ENCODE results near the gene ZNF567. TPM values are rescaled to one million over a fixed set of nuclear protein-coding genes. Genes with fewer than 3 reads are reported as not detected.

The ZNF567 gene
- total and polyA plus RNA-seq, 4 donors, result 1.7 to 4.3 (median 2.6) TPM

Other genes with a start within 250 kb of the ZNF567 start
- 10 to 100 TPM in 1 of 2 donors, 1 to 10 TPM in 1; 10.0 to 11.1 TPM for gene ZNF566, start 198.1 kb upstream of the ZNF567 start, total RNA-seq
- 1 to 10 TPM; 1.5 to 2.7 TPM for gene ZNF566, start 198.1 kb upstream of the ZNF567 start, polyA plus RNA-seq
- gene ZNF260, start 159.3 kb upstream of the ZNF567 start, total RNA-seq, result 10 to 100 TPM in 1 of 2 donors, 1 to 10 TPM in 1; 8.0 to 10.4 TPM
- 1 to 10 TPM; 1.7 to 3.2 TPM for gene ZNF260, start 159.3 kb upstream of the ZNF567 start, polyA plus RNA-seq
- 1 to 10 TPM; 4.0 to 9.5 TPM for gene ZNF529, start 114.3 kb upstream of the ZNF567 start, total RNA-seq
- 1 to 10 TPM; 1.4 to 2.0 TPM for gene ZNF529, start 114.3 kb upstream of the ZNF567 start, polyA plus RNA-seq
- 1 to 10 TPM; 2.5 to 3.8 TPM for gene ZNF382, start 82.3 kb upstream of the ZNF567 start, total RNA-seq
- gene ZNF382, start 82.3 kb upstream of the ZNF567 start, polyA plus RNA-seq, result under 1 TPM; 0.20 to 0.26 TPM
- gene ZNF461, start 20.8 kb upstream of the ZNF567 start, total RNA-seq, result 1 to 10 TPM; 3.7 to 3.8 TPM
- 1 to 10 TPM in 1 of 2 donors, under 1 TPM in 1; 0.90 to 1.6 TPM for gene ZNF461, start 20.8 kb upstream of the ZNF567 start, polyA plus RNA-seq
- gene ZNF850, start 85.2 kb downstream of the ZNF567 start, total RNA-seq, result 1 to 10 TPM; 3.2 to 5.0 TPM
- gene ZNF850, start 85.2 kb downstream of the ZNF567 start, polyA plus RNA-seq, result under 1 TPM; 0.15 to 0.20 TPM
- gene ZNF790, start 150.8 kb downstream of the ZNF567 start, total RNA-seq, result 1 to 10 TPM; 5.3 to 5.5 TPM
- 1 to 10 TPM; 2.8 to 3.1 TPM for gene ZNF790, start 150.8 kb downstream of the ZNF567 start, polyA plus RNA-seq
- 1 to 10 TPM; 2.3 to 4.7 TPM for gene ZNF345, start 163.3 kb downstream of the ZNF567 start, total RNA-seq
- 1 to 10 TPM in 1 of 2 donors, under 1 TPM in 1; 0.67 to 1.9 TPM for gene ZNF345, start 163.3 kb downstream of the ZNF567 start, polyA plus RNA-seq
- gene ZNF829, start 228.7 kb downstream of the ZNF567 start, total RNA-seq, result 1 to 10 TPM; 1.1 to 1.3 TPM
- gene ZNF829, start 228.7 kb downstream of the ZNF567 start, polyA plus RNA-seq, result under 1 TPM; 0.32 to 0.40 TPM
- 1 to 10 TPM; 3.4 to 5.5 TPM for gene ZNF568, start 228.7 kb downstream of the ZNF567 start, total RNA-seq
- gene ZNF568, start 228.7 kb downstream of the ZNF567 start, polyA plus RNA-seq, result 1 to 10 TPM; 1.4 to 2.2 TPM

Measured in liver (tissue), 4 donors.